Endothelial cell of umbilical vein (primary cell): Measurements from ENCODE around the gene RNF126.

Experiments
- POLR2A ChIP-seq: IDR thresholded peaks from 2 replicates; pipeline ENCODE4 v1.6.1; 2012; ENCODE audit warnings: low read depth, mild to moderate bottlenecking, control low read depth, low read length
- POLR2AphosphoS5 ChIP-seq: IDR thresholded peaks from 2 replicates; pipeline ENCODE4 v1.6.1; 2012; ENCODE audit warnings: low read depth, mild to moderate bottlenecking, control low read depth, low read length, moderate library complexity; ENCODE audit not compliant: insufficient read depth
- TF ChIP-seq, protein P1 (sequence below), 2 donors: IDR thresholded peaks; 1 replicate in 1 of 2; 2 replicates in 1 of 2; pipeline ENCODE4 v1.5.1; 2011; ENCODE audit warnings: low read length in 2 of 2, mild to moderate bottlenecking in 2 of 2, moderate library complexity in 2 of 2, control low read depth in 1 of 2, inconsistent platforms in 1 of 2, low read depth in 1 of 2; ENCODE audit not compliant: insufficient read depth in 1 of 2; ENCODE audit errors: extremely low read depth in 1 of 2

DNA sequence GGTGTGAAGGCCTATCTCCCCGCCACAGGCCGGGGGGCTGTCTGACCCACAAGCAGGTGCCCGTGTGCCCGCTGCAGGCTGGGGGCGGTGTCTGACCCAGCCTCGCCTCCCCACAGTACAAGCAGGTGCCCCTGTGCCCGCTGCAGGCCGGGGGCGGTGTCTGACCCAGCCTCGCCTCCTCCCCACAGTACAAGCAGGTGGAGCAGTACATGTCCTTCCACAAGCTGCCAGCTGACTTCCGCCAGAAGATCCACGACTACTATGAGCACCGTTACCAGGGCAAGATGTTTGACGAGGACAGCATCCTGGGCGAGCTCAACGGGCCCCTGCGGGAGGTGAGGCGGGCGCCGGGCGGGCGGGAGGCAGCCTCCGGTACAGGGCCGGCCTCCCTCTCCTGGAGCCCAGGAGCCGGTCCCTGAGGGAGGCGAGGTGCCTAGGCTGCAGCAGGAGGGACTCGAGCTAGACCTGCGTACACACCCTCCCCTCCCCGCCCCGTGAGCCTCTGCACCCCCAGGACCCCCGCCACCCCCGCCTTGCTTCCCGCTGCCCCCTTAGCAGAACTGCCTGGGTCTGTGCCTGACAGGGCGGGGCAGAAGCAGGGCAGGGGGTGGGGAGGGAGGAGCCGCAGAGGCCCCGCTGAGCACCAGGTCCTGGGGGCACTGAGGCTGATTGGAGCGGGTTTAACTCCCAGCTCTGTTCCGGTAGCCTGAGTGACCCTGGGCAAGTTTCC lies 52.8 kb downstream of the RNF126 start:
- TF ChIP-seq POLR2A (no peak), POLR2AphosphoS5 (no peak)
- TF ChIP-seq, protein P1, sequence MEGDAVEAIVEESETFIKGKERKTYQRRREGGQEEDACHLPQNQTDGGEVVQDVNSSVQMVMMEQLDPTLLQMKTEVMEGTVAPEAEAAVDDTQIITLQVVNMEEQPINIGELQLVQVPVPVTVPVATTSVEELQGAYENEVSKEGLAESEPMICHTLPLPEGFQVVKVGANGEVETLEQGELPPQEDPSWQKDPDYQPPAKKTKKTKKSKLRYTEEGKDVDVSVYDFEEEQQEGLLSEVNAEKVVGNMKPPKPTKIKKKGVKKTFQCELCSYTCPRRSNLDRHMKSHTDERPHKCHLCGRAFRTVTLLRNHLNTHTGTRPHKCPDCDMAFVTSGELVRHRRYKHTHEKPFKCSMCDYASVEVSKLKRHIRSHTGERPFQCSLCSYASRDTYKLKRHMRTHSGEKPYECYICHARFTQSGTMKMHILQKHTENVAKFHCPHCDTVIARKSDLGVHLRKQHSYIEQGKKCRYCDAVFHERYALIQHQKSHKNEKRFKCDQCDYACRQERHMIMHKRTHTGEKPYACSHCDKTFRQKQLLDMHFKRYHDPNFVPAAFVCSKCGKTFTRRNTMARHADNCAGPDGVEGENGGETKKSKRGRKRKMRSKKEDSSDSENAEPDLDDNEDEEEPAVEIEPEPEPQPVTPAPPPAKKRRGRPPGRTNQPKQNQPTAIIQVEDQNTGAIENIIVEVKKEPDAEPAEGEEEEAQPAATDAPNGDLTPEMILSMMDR (IDR thresholded peaks at IDR 0.05; ENCODE audit: extremely low read depth in 1 of 2, insufficient read depth in 1 of 2, low read depth in 1 of 2, low read length in 2 of 2) = no peak
